Measurements from ENCODE around the gene SORCS1.
A peak's percentile ranks its signal among the peaks of the same experiment; 100 is the strongest.

GRCh38 chr10:107169516-107169915, 5.0 kb upstream of the SORCS1 start:
- TF ChIP-seq CTCF (conservative IDR thresholded peaks at IDR 0.05; ENCODE audit: low read depth in 2 of 2) (peak in 1 of 2 experiments; percentile 28; a peak in 3 of 4 replicates), EZH2 (IDR thresholded peaks at IDR 0.05; ENCODE audit: low read depth, unreplicated experiment) (no peak), POLR2AphosphoS5 (IDR thresholded peaks at IDR 0.05; ENCODE audit: low read depth) (no peak), REST (IDR thresholded peaks at IDR 0.05; ENCODE audit: unreplicated experiment) (no peak), ZNF114 (CRISPR knock-in tag; IDR thresholded peaks at IDR 0.05) (no peak), EZH2phosphoT487 (IDR thresholded peaks at IDR 0.05; ENCODE audit: unreplicated experiment) (no peak)

Measured in GM23338 (cell line).